Cerebellar nuclear complex (tissue), 1 donor: ENCODE data around the gene TNFSF8.

Experiments
- DNase-seq, 2 experiments: peaks; one replicate each; lab custom pipeline; 2025; lab: John Stamatoyannopoulos, UW

Gene TNFSF8, protein sequence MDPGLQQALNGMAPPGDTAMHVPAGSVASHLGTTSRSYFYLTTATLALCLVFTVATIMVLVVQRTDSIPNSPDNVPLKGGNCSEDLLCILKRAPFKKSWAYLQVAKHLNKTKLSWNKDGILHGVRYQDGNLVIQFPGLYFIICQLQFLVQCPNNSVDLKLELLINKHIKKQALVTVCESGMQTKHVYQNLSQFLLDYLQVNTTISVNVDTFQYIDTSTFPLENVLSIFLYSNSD

DNA sequence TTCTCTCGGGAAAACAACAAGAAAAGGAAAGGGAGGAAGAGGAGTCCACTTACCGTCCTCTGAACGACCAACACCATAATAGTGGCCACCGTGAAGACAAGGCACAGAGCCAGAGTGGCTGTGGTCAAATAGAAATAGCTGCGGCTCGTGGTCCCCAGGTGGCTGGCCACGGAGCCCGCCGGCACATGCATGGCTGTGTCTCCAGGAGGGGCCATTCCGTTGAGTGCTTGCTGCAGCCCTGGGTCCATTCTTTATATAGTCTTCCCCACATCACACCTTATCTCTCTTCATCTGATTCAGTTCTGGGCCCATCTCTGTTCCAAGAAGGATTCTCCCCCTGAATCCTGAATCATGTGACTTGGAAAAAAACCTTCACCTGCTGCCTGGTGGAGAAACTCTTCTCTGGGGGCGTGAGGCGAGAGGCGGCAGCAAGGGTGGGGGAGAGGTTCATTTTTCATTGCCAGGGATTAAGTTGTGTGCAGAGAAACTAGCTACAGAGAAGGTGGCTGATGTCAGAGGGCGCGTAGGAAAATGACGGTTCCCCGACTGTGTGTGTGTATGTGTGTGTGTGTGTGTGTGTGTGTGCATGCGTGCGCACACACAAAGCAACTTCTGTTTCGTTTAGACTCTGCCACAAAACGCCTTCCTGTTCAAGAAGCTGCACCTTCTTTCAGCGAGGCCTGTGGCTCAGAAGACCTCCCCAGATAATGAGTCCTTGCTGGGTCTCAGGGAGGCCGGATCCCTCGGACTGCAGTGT, at the start of gene TNFSF8:
TNFSF8 (minus strand) TSS at position 536 of the 757 bp plus-strand sequence; CDS start at position 248, 288 bp downstream.
- DNase-seq = no peak

DNA sequence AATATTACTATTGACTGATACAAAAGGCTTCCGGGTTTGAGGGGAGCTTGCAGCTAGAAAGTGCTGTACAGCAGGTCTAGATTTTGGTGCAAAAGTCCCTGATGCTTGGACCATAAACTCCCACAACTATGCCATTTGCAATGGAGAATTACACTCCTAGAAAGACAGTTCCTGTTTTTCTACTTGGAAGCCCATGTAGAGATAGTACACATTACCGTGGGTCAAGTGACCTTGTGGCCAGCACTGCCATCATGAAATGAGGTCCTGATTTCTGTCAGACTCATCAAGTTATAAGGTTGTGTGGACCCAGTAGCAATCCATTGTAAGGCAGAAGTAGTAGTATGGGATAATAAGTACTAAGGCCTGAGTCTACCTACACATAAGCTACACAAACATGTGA, 42.8 kb upstream of the TNFSF8 start:
- DNase-seq = no peak

DNA sequence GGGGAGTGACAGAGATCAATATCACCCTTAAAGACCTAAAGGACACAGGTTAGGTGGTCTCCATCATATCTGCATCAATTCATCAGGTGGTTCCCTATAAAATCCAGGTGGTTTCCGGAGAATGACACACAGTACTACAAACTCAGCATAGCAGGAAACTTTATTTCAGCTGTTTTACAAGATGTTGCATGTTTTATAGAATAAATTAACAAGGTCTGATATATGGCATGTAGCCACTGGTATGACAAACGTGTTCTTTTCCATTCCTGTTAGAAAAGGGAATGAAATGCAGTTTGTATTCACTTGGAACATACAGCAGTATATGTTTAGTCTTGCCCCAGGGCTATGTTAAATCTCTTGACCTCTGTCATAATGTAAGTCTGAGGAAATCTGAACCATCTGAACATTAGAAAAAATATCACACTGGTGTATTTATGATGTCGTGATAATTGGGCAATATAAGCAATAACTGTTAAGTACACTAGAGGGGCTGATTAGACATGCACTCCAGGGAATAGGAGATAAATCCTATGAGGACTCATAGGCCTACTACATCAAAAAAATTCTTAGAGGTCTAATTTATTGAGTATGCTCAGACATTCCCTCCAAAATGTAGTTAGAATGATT, 42.2 kb upstream of the TNFSF8 start:
- DNase-seq = no peak

DNA sequence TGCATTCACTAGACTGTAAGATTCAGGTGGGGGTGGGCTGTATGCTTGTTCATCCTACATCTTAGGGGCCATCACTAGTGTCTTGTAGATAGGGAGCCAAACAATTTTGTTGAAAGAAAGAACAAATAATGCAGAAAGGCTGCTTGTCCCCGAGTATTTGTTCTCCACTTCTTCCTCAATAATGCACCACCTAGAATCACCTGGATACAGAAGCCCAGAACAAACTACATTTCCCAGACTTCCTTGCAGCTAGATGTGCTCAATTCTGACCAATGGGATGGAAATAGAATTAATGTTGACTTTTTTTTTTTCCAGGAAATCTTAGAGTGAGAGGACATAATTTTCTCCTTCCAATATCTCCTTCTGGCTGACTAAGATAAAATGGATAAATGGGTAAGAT, 38.9 kb upstream of the TNFSF8 start:
- no peak for DNase-seq

DNA sequence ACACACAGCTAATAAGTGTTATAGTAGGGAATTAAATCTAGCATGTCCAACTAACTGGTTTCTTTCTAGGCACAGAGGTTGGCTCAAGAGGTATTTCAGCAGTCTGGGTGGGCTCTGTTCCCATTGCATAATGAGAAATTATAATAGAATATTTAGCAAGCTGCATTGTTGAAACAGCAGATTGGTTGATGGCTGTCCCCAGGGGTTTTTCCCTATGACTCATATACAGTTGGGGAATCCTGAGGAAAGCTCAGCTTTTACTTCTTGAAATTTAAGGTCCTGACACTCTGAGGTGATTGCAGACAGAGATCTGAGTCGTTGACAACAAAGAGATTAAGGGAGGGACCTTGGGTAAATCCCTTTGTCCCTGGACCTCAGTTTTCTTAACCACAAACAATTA, 38.3 kb upstream of the TNFSF8 start:
- no peak for DNase-seq

DNA sequence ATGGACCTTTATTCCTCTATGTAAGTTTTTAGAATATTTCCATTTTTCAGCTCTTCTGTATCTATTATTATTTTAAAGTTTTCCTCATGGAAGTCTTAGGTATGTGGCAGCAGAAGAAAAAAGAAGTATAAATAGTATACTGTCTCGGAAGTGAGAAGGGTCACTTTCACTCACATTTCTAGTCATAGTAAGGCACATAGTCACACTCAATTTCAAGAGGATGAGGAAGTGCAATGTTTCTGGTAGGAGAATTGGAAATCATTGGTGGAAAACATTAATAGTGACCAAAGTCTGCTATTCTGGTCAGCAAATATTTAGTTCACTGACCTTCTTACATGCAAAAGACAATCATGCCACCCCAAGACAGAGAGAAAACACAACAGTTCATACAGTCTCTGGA, 35.2 kb upstream of the TNFSF8 start:
- no peak for DNase-seq

DNA sequence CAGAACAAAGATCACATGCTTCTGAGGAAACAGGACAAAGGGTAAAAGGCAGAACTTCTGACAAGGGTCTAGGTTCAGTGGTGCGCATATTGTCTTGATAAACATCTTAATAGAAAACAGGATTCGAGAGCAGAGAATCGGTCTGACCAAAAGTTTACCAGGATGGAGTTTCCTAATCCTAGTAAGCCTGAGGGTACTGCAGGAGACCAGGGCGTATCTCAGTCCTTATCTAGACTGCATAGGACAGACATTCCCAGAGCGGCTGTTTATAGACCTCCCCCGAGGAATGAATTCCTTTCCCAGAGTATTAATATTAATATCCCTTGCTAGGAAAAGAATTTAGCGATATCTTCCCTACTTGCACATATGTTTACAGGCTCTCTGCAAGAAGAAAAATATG, 32.4 kb upstream of the TNFSF8 start:
- no peak for DNase-seq

DNA sequence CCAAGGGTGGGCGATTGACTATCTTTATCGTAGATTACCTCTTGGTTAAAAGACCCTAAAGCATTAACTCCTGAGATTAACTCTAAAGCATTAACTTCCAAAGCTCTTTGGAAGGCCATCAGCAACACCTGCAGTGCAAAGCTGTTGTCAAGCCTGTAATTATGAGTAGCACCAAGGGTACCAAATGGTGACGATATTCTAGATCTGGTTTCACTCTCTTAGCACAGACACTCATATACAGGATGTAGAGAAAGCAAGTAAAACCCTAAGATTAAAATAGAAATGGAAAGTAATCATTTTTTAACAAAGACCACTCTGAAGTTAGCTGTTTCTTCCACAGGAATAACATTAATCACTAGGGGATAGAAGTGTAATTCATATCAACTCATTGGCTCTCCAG, 29.9 kb upstream of the TNFSF8 start:
- no peak for DNase-seq

DNA sequence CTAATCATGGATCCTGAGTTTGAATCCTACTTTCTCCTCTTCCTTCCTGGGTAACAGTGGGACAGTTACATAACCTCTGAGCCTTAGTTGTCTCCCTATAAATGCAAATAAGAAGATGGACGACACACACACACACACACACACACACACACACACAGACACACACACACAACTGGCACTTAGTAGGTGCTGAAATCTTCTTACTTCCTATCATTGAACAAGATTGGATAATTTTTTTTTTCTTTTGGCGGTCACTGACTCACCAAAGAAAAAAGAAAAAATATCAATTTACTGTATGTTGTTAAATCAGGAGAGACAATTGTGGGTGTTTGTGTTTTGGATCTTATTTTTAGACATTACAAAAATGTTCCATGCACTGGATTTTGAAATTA, 28.4 kb upstream of the TNFSF8 start:
- no peak for DNase-seq

DNA sequence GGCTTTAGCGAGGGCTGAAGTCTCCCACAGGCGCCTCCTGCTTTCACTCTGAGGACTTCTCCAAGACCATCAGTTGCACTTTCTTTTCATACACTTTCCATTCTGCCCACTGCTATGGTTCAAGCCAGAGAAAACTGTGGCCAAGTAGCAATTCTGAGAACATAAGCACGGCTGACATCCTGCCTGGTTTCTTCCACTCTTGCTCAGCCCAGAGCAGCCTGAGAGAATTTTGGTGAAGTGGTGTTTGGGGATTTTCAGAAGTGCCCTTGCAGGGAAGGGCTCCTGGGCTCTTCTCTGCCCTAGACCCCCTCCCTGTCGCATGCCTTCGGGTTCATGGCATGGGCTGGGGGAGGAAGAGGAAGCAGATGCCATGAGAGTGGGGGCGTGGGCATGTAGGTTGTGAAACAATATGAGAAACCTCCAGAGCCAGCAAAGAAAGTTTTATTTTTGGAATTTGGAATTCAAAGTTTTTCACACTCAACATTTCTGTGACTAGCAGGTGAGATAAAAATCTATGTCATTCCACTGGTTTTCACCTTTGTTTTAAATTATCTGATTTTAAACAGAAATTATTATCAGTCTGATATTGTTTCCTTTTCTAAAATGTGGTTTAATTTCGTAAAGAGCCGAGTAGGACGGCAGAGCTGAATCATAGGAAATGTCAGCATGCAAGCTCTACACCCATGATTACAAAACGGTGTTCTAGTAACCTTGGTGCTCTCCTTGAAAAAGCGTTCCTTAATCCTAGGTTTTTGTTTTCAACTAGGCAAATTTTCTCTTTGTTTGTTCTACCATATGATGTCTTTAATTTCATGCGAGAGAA, 27.8 kb upstream of the TNFSF8 start:
- DNase-seq = no peak

DNA sequence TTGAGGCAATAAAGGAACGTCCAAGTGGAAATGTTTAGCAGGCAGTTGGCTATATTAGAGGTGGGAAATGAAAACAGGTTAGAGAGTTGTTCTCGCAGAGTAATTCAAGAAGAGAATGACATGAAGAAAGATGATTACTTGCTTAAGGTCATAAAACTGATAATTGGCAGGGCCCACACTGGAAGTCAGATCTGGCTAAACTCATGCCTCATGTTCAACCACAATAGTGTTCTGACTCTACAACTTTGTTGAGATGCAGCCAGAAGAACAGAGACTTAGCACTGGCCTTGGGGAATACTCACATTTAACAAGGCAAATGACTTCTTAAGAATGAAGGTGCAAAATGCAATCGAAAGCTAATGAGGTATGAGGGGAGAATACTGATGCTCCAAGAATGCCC, 27.2 kb upstream of the TNFSF8 start:
- no peak for DNase-seq

DNA sequence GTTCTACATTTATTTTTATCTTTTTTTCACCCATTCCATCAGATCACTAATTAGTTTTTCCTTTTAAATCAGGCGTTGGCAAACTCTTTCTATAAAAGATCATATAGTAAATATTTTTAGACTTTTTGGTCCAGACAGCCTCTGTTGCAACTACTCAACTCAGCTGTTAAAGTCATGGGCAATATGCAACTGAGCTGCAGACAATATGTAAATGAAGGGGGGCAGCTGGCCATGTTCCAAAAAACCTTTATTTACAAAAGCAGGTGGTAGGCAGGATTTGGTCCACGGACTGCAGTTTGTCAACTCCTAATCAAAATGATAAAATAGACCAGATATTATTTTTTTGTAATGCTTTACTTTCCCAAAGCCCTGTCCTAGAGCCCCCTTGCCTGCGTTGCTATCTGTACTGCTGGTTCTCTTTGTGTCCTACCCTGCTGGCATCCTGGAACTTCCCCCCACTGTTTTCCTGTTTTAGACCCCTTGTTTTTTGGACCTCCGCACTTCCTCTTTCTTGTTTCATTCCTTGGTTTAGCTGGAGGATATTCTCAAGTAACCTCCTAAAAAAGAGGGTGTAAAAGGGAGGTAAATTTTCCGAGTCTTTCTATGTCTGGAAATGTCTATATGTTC, 24.7 kb upstream of the TNFSF8 start:
- DNase-seq = no peak

DNA sequence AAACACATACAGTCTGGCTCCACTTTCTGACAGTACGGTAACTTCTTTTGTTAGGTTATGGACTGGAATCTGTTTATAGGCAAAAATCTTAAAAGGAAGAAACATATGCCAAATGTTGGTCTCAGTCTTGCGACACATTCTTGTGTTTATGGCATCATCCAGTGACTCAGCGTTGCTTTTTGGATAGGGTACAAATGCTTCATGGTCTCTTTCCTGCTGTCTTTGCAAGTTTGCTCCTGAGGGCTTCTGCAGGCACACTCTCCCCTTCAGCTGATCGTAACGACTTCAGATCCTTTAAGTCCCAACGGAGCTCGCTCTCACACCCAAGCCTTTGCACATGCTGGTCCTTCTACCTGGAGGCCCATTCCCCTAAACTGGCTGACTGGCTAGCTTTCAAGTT, 23.6 kb upstream of the TNFSF8 start:
- DNase-seq = no peak

DNA sequence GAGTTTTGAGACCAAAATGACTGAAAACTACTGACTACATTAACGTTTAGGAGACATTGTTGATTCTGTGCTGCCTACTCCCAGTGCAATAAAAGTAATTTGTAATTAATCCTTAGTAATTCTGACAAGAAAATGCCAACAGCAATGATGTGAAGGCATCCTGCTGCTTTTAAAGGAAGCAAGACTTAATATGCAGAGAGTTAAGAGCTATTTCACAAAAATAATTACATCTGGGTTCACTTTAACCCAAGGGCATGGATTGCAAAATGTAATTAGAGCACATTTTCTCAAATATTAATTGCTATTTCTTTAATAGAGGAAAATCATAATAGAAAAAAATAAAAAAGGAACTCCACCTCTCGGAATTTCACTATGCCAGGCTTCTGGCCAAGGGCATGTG, 22.7 kb upstream of the TNFSF8 start:
- DNase-seq = no peak

DNA sequence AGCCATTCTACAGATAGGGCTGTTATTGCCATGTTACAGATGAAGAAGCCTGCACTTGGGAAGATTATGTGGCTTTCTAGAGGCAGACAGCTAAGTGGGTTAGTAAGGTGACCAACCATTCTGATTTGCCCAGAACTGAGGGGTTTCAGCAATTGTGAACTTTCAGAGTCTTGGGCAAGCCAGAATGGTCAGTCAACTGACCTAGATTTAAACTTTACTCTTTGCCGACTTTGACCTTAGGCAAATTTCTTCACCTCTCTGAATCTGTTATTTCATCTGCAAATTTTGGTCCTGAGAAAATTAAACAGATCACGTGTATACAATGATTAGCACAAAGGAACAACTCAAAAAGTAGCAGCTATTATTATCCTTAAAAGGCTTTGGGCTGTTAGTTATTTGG, 20.4 kb upstream of the TNFSF8 start:
- DNase-seq = no peak

DNA sequence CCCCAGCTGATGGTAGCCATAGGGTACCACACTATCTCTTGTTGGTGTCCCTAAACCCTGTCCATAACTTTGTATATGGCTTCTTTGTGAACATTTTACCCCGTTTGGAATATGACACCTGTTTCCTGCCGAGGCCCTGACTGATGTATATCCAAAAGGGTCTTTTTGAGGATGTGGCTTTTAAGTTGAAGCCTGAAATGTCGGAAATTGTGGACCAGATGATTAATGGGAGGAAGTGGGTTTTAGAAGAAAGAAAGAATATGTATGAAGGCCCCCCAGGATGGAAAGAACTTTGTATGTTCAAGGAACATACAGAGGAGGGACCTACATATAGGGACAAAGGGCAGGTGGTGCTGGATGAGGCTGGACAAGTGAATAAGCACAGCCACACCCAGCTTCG, 16.7 kb upstream of the TNFSF8 start:
- DNase-seq = no peak

DNA sequence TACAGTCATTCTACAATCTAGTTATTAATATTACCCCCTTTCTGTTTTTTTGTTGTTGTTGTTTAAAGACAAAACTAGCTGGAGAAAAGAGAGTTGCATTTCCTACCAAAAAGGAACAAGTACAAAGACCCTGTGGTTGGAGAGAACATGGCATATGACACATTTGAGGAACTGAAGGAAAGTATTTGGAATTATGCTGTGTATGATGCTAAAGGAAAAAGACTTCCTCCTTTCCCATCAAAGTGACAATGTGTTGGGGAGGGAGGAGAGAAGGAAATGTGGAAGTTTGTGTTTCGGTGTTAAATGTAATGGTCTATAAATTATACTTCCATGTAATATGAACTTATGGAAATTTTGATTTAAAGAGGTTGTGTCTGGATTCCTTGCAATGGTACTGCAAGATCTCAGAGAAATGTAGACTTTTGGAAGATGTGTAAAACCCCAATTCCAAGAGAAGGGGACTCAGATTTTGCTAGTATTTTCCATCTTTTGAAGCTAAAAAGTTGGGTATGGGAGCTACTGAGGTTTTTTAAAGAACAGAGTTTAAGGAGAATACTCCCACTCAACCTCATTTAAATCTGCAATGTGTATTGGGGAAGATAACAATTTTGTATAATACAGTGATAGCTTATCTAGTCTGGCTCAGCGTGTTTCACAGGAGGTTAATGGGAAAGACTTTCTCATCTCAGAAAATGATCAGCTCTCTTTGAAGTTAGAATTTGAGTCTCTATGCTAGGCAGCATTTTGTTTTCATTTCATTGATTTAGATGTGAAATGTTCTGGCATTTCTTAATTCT, 15.4 kb upstream of the TNFSF8 start:
- DNase-seq = no peak

DNA sequence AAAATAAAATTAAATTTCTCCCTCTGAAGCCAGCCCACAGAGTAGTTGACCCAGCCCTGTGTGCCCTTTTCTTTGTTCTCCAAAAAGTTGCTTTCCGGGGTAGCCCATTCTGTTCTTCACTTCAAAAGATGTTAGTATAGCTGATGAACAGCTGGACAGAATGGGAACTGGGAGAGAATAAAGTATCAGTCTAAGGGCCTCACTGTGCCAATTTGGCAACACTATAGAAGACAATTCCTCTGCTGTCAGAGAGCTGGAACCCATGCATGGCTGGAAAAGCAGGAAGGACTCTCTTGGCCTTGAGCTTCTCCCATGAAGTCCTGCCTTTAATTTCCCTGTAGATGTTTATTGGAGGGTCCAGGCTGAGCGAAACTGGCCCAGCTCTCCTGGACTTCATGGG, 11.0 kb upstream of the TNFSF8 start:
- DNase-seq = no peak

DNA sequence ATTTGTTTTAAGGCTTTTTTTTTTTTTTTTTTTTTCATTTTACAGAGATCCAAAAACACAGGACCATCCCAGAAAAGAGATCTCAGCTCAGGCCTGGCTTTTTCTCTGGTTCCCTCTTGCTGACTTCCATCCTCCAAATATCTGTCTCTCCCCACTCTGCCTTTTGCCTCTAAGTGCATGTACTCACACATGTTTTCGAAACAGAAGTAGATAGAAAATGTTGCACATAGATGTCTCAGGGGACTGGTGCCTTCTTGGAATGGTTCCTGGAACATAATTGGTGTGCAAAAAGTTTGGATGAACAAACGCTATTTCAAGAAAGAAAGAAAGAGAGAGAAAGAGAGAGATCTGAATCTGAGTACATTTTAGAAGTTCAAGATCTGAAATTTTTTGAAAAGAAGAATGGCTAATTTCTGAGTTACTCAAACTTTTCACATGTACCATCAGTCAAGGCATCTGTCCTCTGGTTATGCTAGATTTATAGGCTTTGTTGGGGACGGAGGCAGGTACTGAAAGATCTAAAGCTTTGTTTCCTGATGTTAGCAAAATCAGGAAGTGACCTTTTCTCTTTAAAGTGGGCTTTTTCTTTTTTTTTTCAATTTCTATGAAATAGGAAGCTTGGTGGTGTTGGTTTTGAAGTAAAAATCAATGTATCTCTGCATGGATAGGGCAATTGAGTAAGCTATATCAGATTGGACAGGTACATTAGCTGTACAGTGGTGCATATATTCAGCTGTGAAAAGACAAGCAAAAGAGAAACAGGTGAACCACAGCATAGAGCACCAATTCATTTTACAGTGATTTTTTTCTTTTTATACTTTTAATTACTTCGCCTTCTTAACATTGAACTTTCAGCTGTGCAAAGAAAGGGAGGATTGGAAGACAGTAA, 8.5 kb upstream of the TNFSF8 start:
- no peak for DNase-seq

DNA sequence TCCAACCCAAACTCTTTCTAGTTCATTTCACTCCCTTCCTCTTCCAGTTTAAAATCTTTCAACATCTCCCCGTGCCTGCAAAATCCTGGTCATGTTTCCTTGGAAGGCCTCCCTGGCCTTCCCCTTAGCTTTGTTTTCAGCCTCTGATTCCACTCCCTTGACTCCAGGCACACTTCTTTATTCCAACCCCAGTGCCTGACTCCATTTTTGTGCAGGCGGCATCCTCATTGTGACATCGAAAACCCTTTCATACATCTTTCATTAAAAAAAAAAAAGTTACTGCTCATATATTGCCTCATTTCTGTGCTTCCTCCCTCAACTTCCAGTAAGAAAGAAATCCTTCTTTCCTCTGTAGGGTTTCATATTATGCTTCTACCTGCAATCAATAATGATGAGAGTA, 7.1 kb upstream of the TNFSF8 start:
- DNase-seq = no peak
